ENCODE data around the gene SPINK9.

The SPINK9 gene

GRCh38 chr5:148372166-148372725 lies 36.9 kb downstream of the SPINK9 start:
- DNase-seq = no peak

- no peak for DNase-seq
Observed at GRCh38 chr5:148372893-148373292, 37.5 kb downstream of the SPINK9 start.

GRCh38 chr5:148374690-148375360 lies 39.5 kb downstream of the SPINK9 start:
- peak; percentile 52 for DNase-seq

GRCh38 chr5:148376198-148376597 lies 40.8 kb downstream of the SPINK9 start:
- no peak for DNase-seq

- DNase-seq = no peak
Observed at GRCh38 chr5:148378670-148379069, 43.3 kb downstream of the SPINK9 start.

- DNase-seq = no peak
Observed at GRCh38 chr5:148379340-148379739, 44.0 kb downstream of the SPINK9 start.

GRCh38 chr5:148381906-148382305 lies 46.5 kb downstream of the SPINK9 start:
- DNase-seq = no peak

GRCh38 chr5:148382961-148383360 lies 47.6 kb downstream of the SPINK9 start:
- DNase-seq = no peak

GRCh38 chr5:148383564-148384379 lies 48.4 kb downstream of the SPINK9 start, which contains the start of gene FBXO38:
FBXO38 (plus strand) TSS chr5:148383958; CDS start chr5:148394777, 10,819 bp downstream.
- peak; percentile 95 for DNase-seq

- no peak for DNase-seq
Observed at GRCh38 chr5:148384380-148384737, 49.0 kb downstream of the SPINK9 start.

- DNase-seq = no peak
Observed at GRCh38 chr5:148385094-148385493, 49.7 kb downstream of the SPINK9 start.

GRCh38 chr5:148386041-148386440 lies 50.7 kb downstream of the SPINK9 start:
- DNase-seq = no peak

- DNase-seq = no peak
Observed at GRCh38 chr5:148387325-148387724, 52.0 kb downstream of the SPINK9 start.

- DNase-seq = no peak
Observed at GRCh38 chr5:148388696-148389095, 53.3 kb downstream of the SPINK9 start.
